Ovary (tissue), 3 donors: ENCODE results near the gene DHX38.

Experiments
- POLR2A ChIP-seq: fragments of 450-650 bp; IDR thresholded peaks from one replicate; pipeline ENCODE4 v1.6.1; 2017; ENCODE audit warnings: antibody characterized with exemption, mild to moderate bottlenecking, moderate library complexity
- TF ChIP-seq, protein P1 (sequence below), 3 donors: fragments of 450-650 bp in 2 of 3; fragments of 200-600 bp in 1 of 3; IDR thresholded peaks; one replicate each; pipeline versions ENCODE4 v1.5.1 to v1.8.0; 2016 to 2022; ENCODE audit warnings: antibody characterized with exemption in 3 of 3, mild to moderate bottlenecking in 1 of 3
- donor health status: DM: no; HTN: no; CAD: no.

- no peak for TF ChIP-seq POLR2A
- TF ChIP-seq, protein P1, sequence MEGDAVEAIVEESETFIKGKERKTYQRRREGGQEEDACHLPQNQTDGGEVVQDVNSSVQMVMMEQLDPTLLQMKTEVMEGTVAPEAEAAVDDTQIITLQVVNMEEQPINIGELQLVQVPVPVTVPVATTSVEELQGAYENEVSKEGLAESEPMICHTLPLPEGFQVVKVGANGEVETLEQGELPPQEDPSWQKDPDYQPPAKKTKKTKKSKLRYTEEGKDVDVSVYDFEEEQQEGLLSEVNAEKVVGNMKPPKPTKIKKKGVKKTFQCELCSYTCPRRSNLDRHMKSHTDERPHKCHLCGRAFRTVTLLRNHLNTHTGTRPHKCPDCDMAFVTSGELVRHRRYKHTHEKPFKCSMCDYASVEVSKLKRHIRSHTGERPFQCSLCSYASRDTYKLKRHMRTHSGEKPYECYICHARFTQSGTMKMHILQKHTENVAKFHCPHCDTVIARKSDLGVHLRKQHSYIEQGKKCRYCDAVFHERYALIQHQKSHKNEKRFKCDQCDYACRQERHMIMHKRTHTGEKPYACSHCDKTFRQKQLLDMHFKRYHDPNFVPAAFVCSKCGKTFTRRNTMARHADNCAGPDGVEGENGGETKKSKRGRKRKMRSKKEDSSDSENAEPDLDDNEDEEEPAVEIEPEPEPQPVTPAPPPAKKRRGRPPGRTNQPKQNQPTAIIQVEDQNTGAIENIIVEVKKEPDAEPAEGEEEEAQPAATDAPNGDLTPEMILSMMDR (IDR thresholded peaks at IDR 0.05) = no peak
Observed at GRCh38 chr16:72125635-72126428, 32.2 kb downstream of the DHX38 start.
